ENCODE data around the gene CPA3. TPM values are rescaled to one million over a fixed set of nuclear protein-coding genes. Genes with fewer than 3 reads are reported as not detected.

CPA3 gene
- total RNA-seq, 2 experiments from 2014 or later: not detected

GRCh38 chr3:148847351-148847750 is 17.7 kb upstream of the CPA3 start:
- no peaks in the 10 kb centered on the region for H3K4me1 Mint-ChIP-seq
- no peak for DNase-seq
- no peak overlapping the region for H3K27ac Mint-ChIP-seq
- no peaks in the 10 kb centered on the region for H3K9me3 Mint-ChIP-seq
- H3K36me3 Mint-ChIP-seq: no peaks in the 10 kb centered on the region
- no peaks in the 10 kb centered on the region for H3K27me3 Mint-ChIP-seq
- H3K4me3 Mint-ChIP-seq: no peak overlapping the region

GRCh38 chr3:148848410-148848809 is 16.7 kb upstream of the CPA3 start:
- no peak overlapping the region for H3K4me3 Mint-ChIP-seq
- no peaks in the 10 kb centered on the region for H3K4me1 Mint-ChIP-seq
- no peaks in the 10 kb centered on the region for H3K36me3 Mint-ChIP-seq
- no peak overlapping the region for H3K27ac Mint-ChIP-seq
- H3K9me3 Mint-ChIP-seq: no peaks in the 10 kb centered on the region
- DNase-seq: no peak
- no peaks in the 10 kb centered on the region for H3K27me3 Mint-ChIP-seq

- no peak for DNase-seq
- Mint-ChIP-seq H3K36me3 (no peaks in the 10 kb centered on the region), H3K9me3 (no peaks in the 10 kb centered on the region), H3K27me3 (peaks cover 3% of the 10 kb centered on the region), H3K4me3 (no peak overlapping the region), H3K4me1 (no peaks in the 10 kb centered on the region), H3K27ac (no peak overlapping the region)
These were observed 12.7 kb upstream of the CPA3 start for GRCh38 chr3:148852271-148852992.

GRCh38 chr3:148853076-148853475 is 12.0 kb upstream of the CPA3 start:
- Mint-ChIP-seq H3K9me3 (no peaks in the 10 kb centered on the region), H3K36me3 (no peaks in the 10 kb centered on the region), H3K4me3 (no peak overlapping the region), H3K27ac (no peak overlapping the region), H3K27me3 (peaks cover 3% of the 10 kb centered on the region), H3K4me1 (no peaks in the 10 kb centered on the region)
- no peak for DNase-seq

GRCh38 chr3:148854061-148854460 is 11.0 kb upstream of the CPA3 start:
- peaks cover 3% of the 10 kb centered on the region for H3K27me3 Mint-ChIP-seq
- no peak overlapping the region for H3K27ac Mint-ChIP-seq
- H3K4me3 Mint-ChIP-seq: no peak overlapping the region

GRCh38 chr3:148856384-148856783 is 8.7 kb upstream of the CPA3 start:
- Mint-ChIP-seq H3K27me3 (peaks cover 9% of the 10 kb centered on the region), H3K4me3 (no peak overlapping the region), H3K36me3 (no peaks in the 10 kb centered on the region), H3K27ac (no peak overlapping the region), H3K9me3 (no peaks in the 10 kb centered on the region), H3K4me1 (no peaks in the 10 kb centered on the region)
- DNase-seq: no peak

More at GRCh38 chr3:148854061-148854460, 11.0 kb upstream of the CPA3 start:
- Mint-ChIP-seq H3K36me3 (no peaks in the 10 kb centered on the region), H3K4me1 (no peaks in the 10 kb centered on the region), H3K9me3 (no peaks in the 10 kb centered on the region)
- no peak for DNase-seq

GRCh38 chr3:148857316-148857715 is 7.8 kb upstream of the CPA3 start:
- H3K4me1 Mint-ChIP-seq: no peaks in the 10 kb centered on the region
- no peaks in the 10 kb centered on the region for H3K9me3 Mint-ChIP-seq
- H3K36me3 Mint-ChIP-seq: no peaks in the 10 kb centered on the region
- H3K4me3 Mint-ChIP-seq: no peak overlapping the region
- no peak for DNase-seq
- H3K27me3 Mint-ChIP-seq: peaks cover 12% of the 10 kb centered on the region
- no peak overlapping the region for H3K27ac Mint-ChIP-seq

- no peak overlapping the region for H3K4me3 Mint-ChIP-seq
- H3K4me1 Mint-ChIP-seq: no peaks in the 10 kb centered on the region
- H3K9me3 Mint-ChIP-seq: no peaks in the 10 kb centered on the region
- no peak overlapping the region for H3K27ac Mint-ChIP-seq
- H3K27me3 Mint-ChIP-seq: peaks cover 13% of the 10 kb centered on the region
- H3K36me3 Mint-ChIP-seq: no peaks in the 10 kb centered on the region
- no peak for DNase-seq
These were observed 3.7 kb upstream of the CPA3 start for GRCh38 chr3:148861277-148861869.

- no peak overlapping the region for H3K27ac Mint-ChIP-seq
- no peaks in the 10 kb centered on the region for H3K36me3 Mint-ChIP-seq
- H3K27me3 Mint-ChIP-seq: peaks cover 20% of the 10 kb centered on the region
- no peak for DNase-seq
- H3K4me1 Mint-ChIP-seq: no peaks in the 10 kb centered on the region
- H3K4me3 Mint-ChIP-seq: no peak overlapping the region
- no peaks in the 10 kb centered on the region for H3K9me3 Mint-ChIP-seq
These were observed 1.8 kb upstream of the CPA3 start for GRCh38 chr3:148863297-148863696.

GRCh38 chr3:148863814-148864213 is 1.3 kb upstream of the CPA3 start:
- H3K9me3 Mint-ChIP-seq: no peaks in the 10 kb centered on the region
- H3K36me3 Mint-ChIP-seq: no peaks in the 10 kb centered on the region
- H3K27me3 Mint-ChIP-seq: peaks cover 20% of the 10 kb centered on the region

GRCh38 chr3:148866261-148866660 is 1.2 kb downstream of the CPA3 start:
- Mint-ChIP-seq H3K27ac (no peak overlapping the region), H3K27me3 (peaks cover 14% of the 10 kb centered on the region), H3K36me3 (no peaks in the 10 kb centered on the region), H3K9me3 (no peaks in the 10 kb centered on the region), H3K4me1 (no peaks in the 10 kb centered on the region), H3K4me3 (no peak overlapping the region)
- no peak for DNase-seq

More at GRCh38 chr3:148863814-148864213, 1.3 kb upstream of the CPA3 start:
- no peak overlapping the region for H3K27ac Mint-ChIP-seq
- DNase-seq: no peak
- no peaks in the 10 kb centered on the region for H3K4me1 Mint-ChIP-seq
- H3K4me3 Mint-ChIP-seq: no peak overlapping the region

- no peaks in the 10 kb centered on the region for H3K4me1 Mint-ChIP-seq
- no peak overlapping the region for H3K27ac Mint-ChIP-seq
- H3K9me3 Mint-ChIP-seq: no peaks in the 10 kb centered on the region
- no peak for DNase-seq
- peaks cover 4% of the 10 kb centered on the region for H3K27me3 Mint-ChIP-seq
- H3K4me3 Mint-ChIP-seq: no peak overlapping the region
- H3K36me3 Mint-ChIP-seq: no peaks in the 10 kb centered on the region
These were observed 8.3 kb downstream of the CPA3 start for GRCh38 chr3:148873270-148873927.

GRCh38 chr3:148873977-148874376 is 8.9 kb downstream of the CPA3 start:
- no peak overlapping the region for H3K27ac Mint-ChIP-seq

GRCh38 chr3:148878095-148878494 is 13.0 kb downstream of the CPA3 start:
- H3K36me3 Mint-ChIP-seq: no peaks in the 10 kb centered on the region
- peaks cover 4% of the 10 kb centered on the region for H3K27me3 Mint-ChIP-seq
- no peaks in the 10 kb centered on the region for H3K4me1 Mint-ChIP-seq
- H3K4me3 Mint-ChIP-seq: no peak overlapping the region
- H3K27ac Mint-ChIP-seq: no peak overlapping the region
- no peak for DNase-seq
- no peaks in the 10 kb centered on the region for H3K9me3 Mint-ChIP-seq

More at GRCh38 chr3:148873977-148874376, 8.9 kb downstream of the CPA3 start:
- H3K4me1 Mint-ChIP-seq: no peaks in the 10 kb centered on the region
- DNase-seq: no peak
- H3K27me3 Mint-ChIP-seq: peaks cover 4% of the 10 kb centered on the region
- H3K4me3 Mint-ChIP-seq: no peak overlapping the region
- no peaks in the 10 kb centered on the region for H3K9me3 Mint-ChIP-seq
- no peaks in the 10 kb centered on the region for H3K36me3 Mint-ChIP-seq

GRCh38 chr3:148879256-148879655 is 14.2 kb downstream of the CPA3 start:
- no peaks in the 10 kb centered on the region for H3K9me3 Mint-ChIP-seq
- H3K27me3 Mint-ChIP-seq: peaks cover 4% of the 10 kb centered on the region
- no peaks in the 10 kb centered on the region for H3K36me3 Mint-ChIP-seq
- DNase-seq: no peak
- H3K4me3 Mint-ChIP-seq: no peak overlapping the region
- H3K27ac Mint-ChIP-seq: no peak overlapping the region
- no peaks in the 10 kb centered on the region for H3K4me1 Mint-ChIP-seq
